ENCODE measurements around the gene GRB10.

The GRB10 gene

GRCh38 chr7:50688226-50688590 is 94.5 kb downstream of the GRB10 start:
- Histone ChIP-seq H3K27ac (ENCODE audit: low read length) (no peak overlapping the region), H3K4me1 (ENCODE audit: low read length) (no peaks in the 10 kb centered on the region), H4K20me1 (ENCODE audit: insufficient read depth, low read length) (no peaks in the 10 kb centered on the region), H2AFZ (ENCODE audit: low read depth, low read length) (no peak overlapping the region), H3K36me3 (replicated peaks; ENCODE audit: low read depth, low read length) (no peaks in the 10 kb centered on the region), H3K9me3 (ENCODE audit: insufficient read depth, low read length) (no peaks in the 10 kb centered on the region), H3K9ac (ENCODE audit: low read length) (no peak overlapping the region), H3K4me2 (ENCODE audit: low read length) (no peak overlapping the region), H3K27me3 (ENCODE audit: low read depth, low read length) (peaks cover 22% of the 10 kb centered on the region), H3K4me3 (ENCODE audit: low read length) (no peak overlapping the region), H3K79me2 (ENCODE audit: low read length) (no peaks in the 10 kb centered on the region)
- no peak for TF ChIP-seq CTCF (IDR thresholded peaks at IDR 0.05; ENCODE audit: low read depth, low read length)
- TF ChIP-seq EZH2phosphoT487 (IDR thresholded peaks at IDR 0.05; ENCODE audit: low read depth) = no peak

DNA sequence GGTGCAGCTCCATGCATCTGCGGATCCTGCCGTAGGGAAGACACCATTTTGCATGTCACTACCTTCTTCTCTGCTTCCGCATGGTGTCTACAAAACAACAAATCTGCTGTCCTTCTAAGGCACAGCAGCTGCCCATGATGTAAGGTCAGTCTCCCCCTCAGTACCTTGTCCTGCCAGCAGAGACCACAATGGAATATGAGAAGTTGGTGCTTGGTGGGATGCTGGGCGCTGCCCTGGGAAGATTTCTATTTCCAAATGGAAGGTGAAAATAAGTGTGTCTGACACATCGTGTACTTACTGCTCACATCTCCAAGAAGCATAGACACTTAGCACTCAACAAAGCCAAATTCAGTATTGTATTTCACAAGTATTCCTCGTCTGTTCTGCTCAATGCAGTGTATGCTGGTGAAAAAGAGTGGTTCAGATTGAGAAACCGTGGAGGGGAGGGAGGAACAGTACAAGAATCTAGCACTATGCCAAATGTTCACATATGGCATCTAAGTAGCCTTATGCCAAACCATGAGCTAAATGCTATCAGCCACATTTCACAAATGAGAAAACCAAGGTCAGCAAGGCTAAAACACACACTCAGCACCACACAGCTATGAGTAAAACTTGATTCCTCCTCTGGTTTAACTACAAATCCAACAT is 95.0 kb downstream of the GRB10 start:
- Histone ChIP-seq H3K36me3 (replicated peaks; ENCODE audit: low read depth, low read length) (no peaks in the 10 kb centered on the region), H2AFZ (ENCODE audit: low read depth, low read length) (no peak overlapping the region), H3K79me2 (ENCODE audit: low read length) (no peaks in the 10 kb centered on the region), H3K9ac (ENCODE audit: low read length) (no peak overlapping the region), H3K9me3 (ENCODE audit: insufficient read depth, low read length) (no peaks in the 10 kb centered on the region), H3K27ac (ENCODE audit: low read length) (no peak overlapping the region), H3K4me1 (ENCODE audit: low read length) (no peaks in the 10 kb centered on the region), H3K27me3 (ENCODE audit: low read depth, low read length) (peaks cover 21% of the 10 kb centered on the region), H3K4me3 (ENCODE audit: low read length) (no peak overlapping the region), H3K4me2 (ENCODE audit: low read length) (no peak overlapping the region), H4K20me1 (ENCODE audit: insufficient read depth, low read length) (no peaks in the 10 kb centered on the region)
- no peak for TF ChIP-seq EZH2phosphoT487 (IDR thresholded peaks at IDR 0.05; ENCODE audit: low read depth)
- TF ChIP-seq CTCF (IDR thresholded peaks at IDR 0.05; ENCODE audit: low read depth, low read length) = no peak

GRCh38 chr7:50687096-50687495 is 95.6 kb downstream of the GRB10 start:
- no peak overlapping the region for H3K4me2 ChIP-seq (ENCODE audit: low read length)
- no peak overlapping the region for H3K4me3 ChIP-seq (ENCODE audit: low read length)
- no peak overlapping the region for H2AFZ ChIP-seq (ENCODE audit: low read depth, low read length)
- H3K9me3 ChIP-seq (ENCODE audit: insufficient read depth, low read length) = no peaks in the 10 kb centered on the region
- peaks cover 21% of the 10 kb centered on the region for H3K27me3 ChIP-seq (ENCODE audit: low read depth, low read length)
- no peaks in the 10 kb centered on the region for H3K79me2 ChIP-seq (ENCODE audit: low read length)
- H3K27ac ChIP-seq (ENCODE audit: low read length) = no peak overlapping the region
- H4K20me1 ChIP-seq (ENCODE audit: insufficient read depth, low read length) = no peaks in the 10 kb centered on the region
- H3K36me3 ChIP-seq (replicated peaks; ENCODE audit: low read depth, low read length) = no peaks in the 10 kb centered on the region
- peaks cover 1% of the 10 kb centered on the region for H3K4me1 ChIP-seq (ENCODE audit: low read length)
- H3K9ac ChIP-seq (ENCODE audit: low read length) = no peak overlapping the region
- TF ChIP-seq EZH2phosphoT487 (IDR thresholded peaks at IDR 0.05; ENCODE audit: low read depth) (no peak), CTCF (IDR thresholded peaks at IDR 0.05; ENCODE audit: low read depth, low read length) (no peak)

GRCh38 chr7:50685135-50686065 is 97.3 kb downstream of the GRB10 start:
- TF ChIP-seq CTCF (IDR thresholded peaks at IDR 0.05; ENCODE audit: low read depth, low read length) = no peak
- no peak for TF ChIP-seq EZH2phosphoT487 (IDR thresholded peaks at IDR 0.05; ENCODE audit: low read depth)
- Histone ChIP-seq H4K20me1 (ENCODE audit: insufficient read depth, low read length) (no peaks in the 10 kb centered on the region), H3K9me3 (ENCODE audit: insufficient read depth, low read length) (no peaks in the 10 kb centered on the region), H3K27me3 (ENCODE audit: low read depth, low read length) (peaks cover 17% of the 10 kb centered on the region), H3K27ac (ENCODE audit: low read length) (no peak overlapping the region), H3K4me1 (ENCODE audit: low read length) (peaks cover 13% of the 10 kb centered on the region), H3K79me2 (ENCODE audit: low read length) (no peaks in the 10 kb centered on the region), H3K4me3 (ENCODE audit: low read length) (no peak overlapping the region), H2AFZ (ENCODE audit: low read depth, low read length) (no peak overlapping the region), H3K36me3 (replicated peaks; ENCODE audit: low read depth, low read length) (no peaks in the 10 kb centered on the region), H3K9ac (ENCODE audit: low read length) (no peak overlapping the region), H3K4me2 (ENCODE audit: low read length) (no peak overlapping the region)
